ENCODE measurements around the gene CGB7. TPM values are rescaled to one million over a fixed set of nuclear protein-coding genes. Genes with fewer than 3 reads are reported as not detected.

CGB7 gene
- total and polyA plus RNA-seq, 7 donors: 0.23 TPM; not detected in 6

- intact Hi-C loops (cut with DNase I): no loop called here
- H3K4me3 ChIP-seq: no peak overlapping the region
- no peaks in the 10 kb centered on the region for H3K9me3 ChIP-seq
- H3K36me3 ChIP-seq: peaks cover 16 to 85% (median 30%) of the 10 kb centered on the region in 4 donors
- H3K27me3 ChIP-seq: no peaks in the 10 kb centered on the region
- no peak overlapping the region for H3K27ac ChIP-seq
- H3K4me1 ChIP-seq: no peaks in the 10 kb centered on the region
- TF ChIP-seq POLR2AphosphoS5 (IDR thresholded peaks at IDR 0.05): no peak
- no peak for TF ChIP-seq EP300 (IDR thresholded peaks at IDR 0.05)
- no peak for TF ChIP-seq POLR2A (IDR thresholded peaks at IDR 0.05)
- TF ChIP-seq CTCF (IDR thresholded peaks at IDR 0.05): no peak
- 90 to 93% methylated on average over 17 of the region's 17 CpGs for WGBS, 2 donors
- DNase-seq: no peak
Measured at GRCh38 chr19:49011194-49011593, 46.4 kb downstream of the CGB7 start.

GRCh38 chr19:49010453-49010852, 47.1 kb downstream of the CGB7 start:
- H3K27me3 ChIP-seq: no peaks in the 10 kb centered on the region
- peaks cover 16 to 86% (median 36%) of the 10 kb centered on the region in 4 donors for H3K36me3 ChIP-seq
- no peak overlapping the region for H3K4me3 ChIP-seq
- no peak for DNase-seq
- WGBS, 2 donors: 91 to 94% methylated on average over 18 of the region's 18 CpGs
- intact Hi-C loops (cut with DNase I): no loop called here
- no peaks in the 10 kb centered on the region for H3K4me1 ChIP-seq
- no peak for TF ChIP-seq POLR2AphosphoS5 (IDR thresholded peaks at IDR 0.05)
- no peak for TF ChIP-seq POLR2A (IDR thresholded peaks at IDR 0.05)
- TF ChIP-seq EP300 (IDR thresholded peaks at IDR 0.05): no peak
- TF ChIP-seq CTCF (IDR thresholded peaks at IDR 0.05): no peak
- H3K9me3 ChIP-seq: no peaks in the 10 kb centered on the region
- no peak overlapping the region for H3K27ac ChIP-seq

GRCh38 chr19:49009828-49010227, 47.7 kb downstream of the CGB7 start:
- WGBS, 2 donors: 95 to 96% methylated on average over 18 of the region's 18 CpGs
- peaks cover 16 to 86% (median 37%) of the 10 kb centered on the region in 4 donors for H3K36me3 ChIP-seq
- H3K4me3 ChIP-seq: no peak overlapping the region
- intact Hi-C loops (cut with DNase I): no loop called here
- DNase-seq: no peak
- H3K27me3 ChIP-seq: no peaks in the 10 kb centered on the region
- H3K9me3 ChIP-seq: no peaks in the 10 kb centered on the region
- no peak for TF ChIP-seq POLR2AphosphoS5 (IDR thresholded peaks at IDR 0.05)
- no peak for TF ChIP-seq POLR2A (IDR thresholded peaks at IDR 0.05)
- TF ChIP-seq CTCF (IDR thresholded peaks at IDR 0.05): no peak
- no peak for TF ChIP-seq EP300 (IDR thresholded peaks at IDR 0.05)
- H3K4me1 ChIP-seq: no peaks in the 10 kb centered on the region
- no peak overlapping the region for H3K27ac ChIP-seq

- Histone ChIP-seq H3K27ac (no peak overlapping the region), H3K9me3 (no peaks in the 10 kb centered on the region), H3K36me3 (peaks cover 15 to 91% (median 38%) of the 10 kb centered on the region in 4 donors), H3K27me3 (no peaks in the 10 kb centered on the region), H3K4me1 (no peaks in the 10 kb centered on the region), H3K4me3 (no peak overlapping the region)
- WGBS, 2 donors: 98% methylated on average over 22 of the region's 22 CpGs
- no peak for DNase-seq
- TF ChIP-seq POLR2A (IDR thresholded peaks at IDR 0.05) (no peak), POLR2AphosphoS5 (IDR thresholded peaks at IDR 0.05) (no peak), CTCF (IDR thresholded peaks at IDR 0.05) (no peak), EP300 (IDR thresholded peaks at IDR 0.05) (no peak)
- intact Hi-C loops (cut with DNase I): no loop called here
Measured at GRCh38 chr19:49006905-49007304, 50.6 kb downstream of the CGB7 start.

GRCh38 chr19:49004964-49005614, 52.5 kb downstream of the CGB7 start:
- H3K27ac ChIP-seq: no peak overlapping the region
- TF ChIP-seq POLR2AphosphoS5 (IDR thresholded peaks at IDR 0.05) (no peak), CTCF (IDR thresholded peaks at IDR 0.05) (no peak), POLR2A (IDR thresholded peaks at IDR 0.05) (no peak), EP300 (IDR thresholded peaks at IDR 0.05) (no peak)
- H3K9me3 ChIP-seq: no peaks in the 10 kb centered on the region
- WGBS, 2 donors: 95 to 96% methylated on average over 7 of the region's 7 CpGs
- no peaks in the 10 kb centered on the region for H3K4me1 ChIP-seq
- intact Hi-C loops (cut with DNase I): no loop called here
- no peak overlapping the region for H3K4me3 ChIP-seq
- no peaks in the 10 kb centered on the region for H3K27me3 ChIP-seq
- H3K36me3 ChIP-seq: peaks cover 7 to 78% (median 28%) of the 10 kb centered on the region in 4 donors
- DNase-seq: no peak

All from sigmoid colon (tissue), 7 donors.